Left renal pelvis (tissue), 4 donors: ENCODE measurements around the gene C1orf52. TPM values are rescaled to one million over a fixed set of nuclear protein-coding genes. Genes with fewer than 3 reads are reported as not detected.

Source experiments
- DNase-seq, 4 donors: peaks; one replicate each; pipeline ENCODE4 v3.0.0-alpha.2; 2013; ENCODE audit warnings: low read depth in 4 of 4, low spot score in 3 of 4
- polyA plus RNA-seq, 4 donors: library from polyadenylated mRNA; unstranded; fragments of 120-200 nt; gene quantifications; one replicate each; pipeline ENCODE4 v1.2.1, GENCODE V29; 2013; ENCODE audit not compliant: insufficient read length in 4 of 4

Gene C1orf52
- polyA plus RNA-seq, 4 donors, result 40.3 to 45.4 (median 41.9) TPM

GRCh38 chr1:85201340-85202091, 57.9 kb downstream of the C1orf52 start:
- peak in 2 of 4 donors; percentile 53 to 68 for DNase-seq

- peak in 2 of 4 donors; percentile 39 to 61 for DNase-seq
Measured at GRCh38 chr1:85200463-85201339, 58.8 kb downstream of the C1orf52 start, which contains the start of gene SYDE2. TSS of gene SYDE2 (minus strand) at chr1:85201016. CDS start at chr1:85200996, 20 bp downstream.

Other genes with a start within 250 kb of the C1orf52 start
- gene MCOLN3, start 211.2 kb downstream of the C1orf52 start, polyA plus RNA-seq, result 10 to 100 TPM in 1 of 4 donors, 1 to 10 TPM in 2, under 1 TPM in 1; 0.79 to 16.2 (median 8.3) TPM
- 10 to 100 TPM in 2 of 4 donors, 1 to 10 TPM in 2; 7.7 to 10.8 (median 9.5) TPM for gene SYDE2, start 58.6 kb downstream of the C1orf52 start, polyA plus RNA-seq
- gene BCL10, start 17.0 kb upstream of the C1orf52 start, polyA plus RNA-seq, result 10 to 100 TPM; 20.4 to 24.5 (median 24.1) TPM
- 100 to 1,000 TPM in 3 of 4 donors, 10 to 100 TPM in 1; 29.0 to 153 (median 127) TPM for gene DDAH1, start 205.5 kb upstream of the C1orf52 start, polyA plus RNA-seq